Measurements from ENCODE around the gene FOXD2.

The FOXD2 gene

GRCh38 chr1:47471163-47471562 is 33.3 kb downstream of the FOXD2 start (continued):
- TF ChIP-seq PATZ1 (CRISPR knock-in tag; IDR thresholded peaks at IDR 0.05; ENCODE audit: borderline replicate concordance) = no peak
- no peak for TF ChIP-seq ZFP30 (CRISPR knock-in tag; IDR thresholded peaks at IDR 0.05)
- no peak for TF ChIP-seq ZNF565 (CRISPR knock-in tag; conservative IDR thresholded peaks at IDR 0.05; ENCODE audit: low read depth)

- TF ChIP-seq ISL1 (CRISPR knock-in tag; IDR thresholded peaks at IDR 0.05) (no peak), TSHZ2 (CRISPR knock-in tag; IDR thresholded peaks at IDR 0.05) (no peak), ZNF565 (CRISPR knock-in tag; conservative IDR thresholded peaks at IDR 0.05; ENCODE audit: low read depth) (no peak), BACH2 (CRISPR knock-in tag; IDR thresholded peaks at IDR 0.05; ENCODE audit: borderline replicate concordance) (no peak), POU6F1 (CRISPR knock-in tag; IDR thresholded peaks at IDR 0.05; ENCODE audit: borderline replicate concordance, low read depth) (no peak), ZNF70 (CRISPR knock-in tag; IDR thresholded peaks at IDR 0.05) (no peak), ZFP3 (CRISPR knock-in tag; IDR thresholded peaks at IDR 0.05) (no peak), PATZ1 (CRISPR knock-in tag; IDR thresholded peaks at IDR 0.05; ENCODE audit: borderline replicate concordance) (no peak), CREB5 (CRISPR knock-in tag; IDR thresholded peaks at IDR 0.05; ENCODE audit: low read depth) (no peak), ZNF8 (CRISPR knock-in tag; IDR thresholded peaks at IDR 0.05) (no peak), CSDC2 (CRISPR knock-in tag; IDR thresholded peaks at IDR 0.05) (no peak), PPARA (CRISPR knock-in tag; IDR thresholded peaks at IDR 0.05; ENCODE audit: borderline replicate concordance) (no peak), TOX (CRISPR knock-in tag; IDR thresholded peaks at IDR 0.05; ENCODE audit: borderline replicate concordance) (no peak), ZFP30 (CRISPR knock-in tag; IDR thresholded peaks at IDR 0.05) (no peak), ARNTL (CRISPR knock-in tag; IDR thresholded peaks at IDR 0.05; ENCODE audit: borderline replicate concordance, low read depth) (no peak)
- no peak for ATAC-seq
Observed at GRCh38 chr1:47474278-47475193, 36.7 kb downstream of the FOXD2 start.

GRCh38 chr1:47477595-47478080 is 39.8 kb downstream of the FOXD2 start:
- ATAC-seq = no peak
- TF ChIP-seq ESRRG (CRISPR knock-in tag; IDR thresholded peaks at IDR 0.05) = no peak
- no peak for TF ChIP-seq ZFP30 (CRISPR knock-in tag; IDR thresholded peaks at IDR 0.05)
- no peak for TF ChIP-seq OSR1 (CRISPR knock-in tag; IDR thresholded peaks at IDR 0.05)

Data from SK-N-SH treated with all-trans-retinoic acid at 6 μM for 48 hours (cell line).